IMR-90 (cell line): ENCODE results near the gene PID1.

ENCODE experiments used
- CHD1 ChIP-seq: IDR thresholded peaks from 2 replicates; pipeline ENCODE4 v1.6.1; 2012; ENCODE audit warnings: low read depth, low read length, improper control_type of control experiment
- CTCF ChIP-seq: conservative IDR thresholded peaks from 2 replicates; pipeline ENCODE4 v1.5.1; 2012; ENCODE audit warnings: mild to moderate bottlenecking, low read depth, low read length, improper control_type of control experiment
- FOS ChIP-seq: fragments of 150-350 bp; IDR thresholded peaks from 2 replicates; pipeline ENCODE4 v1.6.1; 2016; ENCODE audit warnings: low read depth, low read length
- MAFK ChIP-seq: IDR thresholded peaks from 2 replicates; pipeline ENCODE4 v1.6.1; 2012; ENCODE audit warnings: low read depth, low read length, improper control_type of control experiment
- MAZ ChIP-seq: IDR thresholded peaks from 2 replicates; pipeline ENCODE4 v1.6.1; 2012; ENCODE audit warnings: low read depth, mild to moderate bottlenecking, low read length, improper control_type of control experiment, moderate library complexity, borderline replicate concordance
- MXI1 ChIP-seq: IDR thresholded peaks from 2 replicates; pipeline ENCODE4 v1.6.1; 2012; ENCODE audit warnings: low read depth, mild to moderate bottlenecking, low read length, moderate library complexity, borderline replicate concordance
- POLR2A ChIP-seq: IDR thresholded peaks from 2 replicates; pipeline ENCODE4 v1.6.1; 2012; ENCODE audit warnings: mild to moderate bottlenecking, low read depth, low read length
- RAD21 ChIP-seq: IDR thresholded peaks from 2 replicates; pipeline ENCODE4 v1.6.1; 2012; ENCODE audit warnings: low read length, improper control_type of control experiment
- RCOR1 ChIP-seq: IDR thresholded peaks from 2 replicates; pipeline ENCODE4 v1.6.1; 2012; ENCODE audit warnings: mild to moderate bottlenecking, low read length, improper control_type of control experiment; ENCODE audit not compliant: insufficient replicate concordance
- RFX5 ChIP-seq: IDR thresholded peaks from 2 replicates; pipeline ENCODE4 v1.8.0; 2012; ENCODE audit warnings: low read depth, mild to moderate bottlenecking, low read length, moderate library complexity
- SMC3 ChIP-seq: fragments of 150-350 bp; IDR thresholded peaks from 2 replicates; pipeline ENCODE4 v1.6.1; 2016; ENCODE audit warnings: low read depth, mild to moderate bottlenecking, antibody characterized with exemption, low read length, moderate library complexity
- TF ChIP-seq, protein P1 (sequence below): fragments of 150-350 bp; IDR thresholded peaks from 2 replicates; pipeline ENCODE4 v1.6.1; 2017; ENCODE audit warnings: mild to moderate bottlenecking, antibody characterized with exemption, low read length, low read depth

DNA sequence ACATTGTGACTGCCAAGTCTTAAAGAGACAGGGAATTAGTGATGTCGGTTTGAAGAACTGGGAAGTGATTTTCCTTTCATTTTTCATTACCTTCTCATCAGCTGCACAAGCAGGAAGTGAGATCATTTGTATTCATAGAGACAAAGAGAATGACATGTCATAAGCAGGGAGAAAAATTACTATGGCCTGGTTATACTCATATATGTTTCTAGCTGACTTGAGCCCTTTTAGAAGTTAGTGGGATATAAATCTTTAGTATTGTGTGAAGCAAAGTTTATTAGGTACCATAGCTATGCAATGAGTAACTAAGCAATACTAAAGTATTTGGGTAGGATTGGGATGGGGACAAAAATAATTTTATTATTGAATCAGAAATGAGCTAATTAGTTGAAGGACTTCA is 284.1 kb downstream of the PID1 start:
- TF ChIP-seq CTCF, result no peak
- TF ChIP-seq POLR2A, result no peak
- no peak for TF ChIP-seq FOS
- TF ChIP-seq RCOR1, result no peak
- TF ChIP-seq RAD21, result no peak
- no peak for TF ChIP-seq MAZ
- no peak for TF ChIP-seq SMC3
- TF ChIP-seq MXI1, result no peak
- no peak for TF ChIP-seq MAFK
- no peak for TF ChIP-seq RFX5
- no peak for TF ChIP-seq CHD1
- TF ChIP-seq, protein P1, sequence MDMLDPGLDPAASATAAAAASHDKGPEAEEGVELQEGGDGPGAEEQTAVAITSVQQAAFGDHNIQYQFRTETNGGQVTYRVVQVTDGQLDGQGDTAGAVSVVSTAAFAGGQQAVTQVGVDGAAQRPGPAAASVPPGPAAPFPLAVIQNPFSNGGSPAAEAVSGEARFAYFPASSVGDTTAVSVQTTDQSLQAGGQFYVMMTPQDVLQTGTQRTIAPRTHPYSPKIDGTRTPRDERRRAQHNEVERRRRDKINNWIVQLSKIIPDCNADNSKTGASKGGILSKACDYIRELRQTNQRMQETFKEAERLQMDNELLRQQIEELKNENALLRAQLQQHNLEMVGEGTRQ, result no peak
